Inflammatory macrophage (primary cell): Measurements from ENCODE around the gene PCDH9.
"Not testable (repeated sequence)": the region's sequence is repeated elsewhere in the genome, so short reads cannot be mapped to it uniquely, and the experiment has no call there.

ENCODE experiments used
- DNase-seq, 2 donors: peaks; one replicate each; pipeline ENCODE4 v3.0.0-alpha.2; 2020 to 2022

The PCDH9 gene

GRCh38 chr13:67122251-67122650 is 107.9 kb downstream of the PCDH9 start:
- no peak for DNase-seq

- DNase-seq = no peak
These were observed 109.1 kb downstream of the PCDH9 start for GRCh38 chr13:67120872-67121531.

- DNase-seq = no peak
These were observed 110.6 kb downstream of the PCDH9 start for GRCh38 chr13:67119481-67119894.

- DNase-seq = no peak
These were observed 111.9 kb downstream of the PCDH9 start for GRCh38 chr13:67118277-67118676.

GRCh38 chr13:67117010-67117550 is 113.1 kb downstream of the PCDH9 start:
- DNase-seq = no peak

GRCh38 chr13:67107979-67108378 is 122.2 kb downstream of the PCDH9 start:
- no peak for DNase-seq

GRCh38 chr13:67106502-67107057 is 123.6 kb downstream of the PCDH9 start:
- no peak for DNase-seq

- no peak for DNase-seq
These were observed 128.2 kb downstream of the PCDH9 start for GRCh38 chr13:67101730-67102467.

- no peak for DNase-seq
These were observed 129.4 kb downstream of the PCDH9 start for GRCh38 chr13:67100730-67101129.

- no peak for DNase-seq
These were observed 130.6 kb downstream of the PCDH9 start for GRCh38 chr13:67099494-67099893.

GRCh38 chr13:67097892-67098452 is 132.2 kb downstream of the PCDH9 start:
- no peak for DNase-seq

GRCh38 chr13:67096893-67097292 is 133.2 kb downstream of the PCDH9 start:
- DNase-seq = not testable (repeated sequence)

GRCh38 chr13:67096418-67096817 is 133.7 kb downstream of the PCDH9 start:
- no peak for DNase-seq

- no peak for DNase-seq
These were observed 134.5 kb downstream of the PCDH9 start for GRCh38 chr13:67095621-67096020.

- DNase-seq = no peak
These were observed 135.2 kb downstream of the PCDH9 start for GRCh38 chr13:67094952-67095351.

- DNase-seq = no peak
These were observed 136.1 kb downstream of the PCDH9 start for GRCh38 chr13:67094078-67094477.

- DNase-seq = no peak
These were observed 138.5 kb downstream of the PCDH9 start for GRCh38 chr13:67091603-67092002.

- no peak for DNase-seq
These were observed 139.3 kb downstream of the PCDH9 start for GRCh38 chr13:67090856-67091255.

GRCh38 chr13:67087527-67087926 is 142.6 kb downstream of the PCDH9 start:
- DNase-seq = no peak

- DNase-seq = no peak
These were observed 143.9 kb downstream of the PCDH9 start for GRCh38 chr13:67086260-67086659.

- no peak for DNase-seq
These were observed 146.1 kb downstream of the PCDH9 start for GRCh38 chr13:67084066-67084465.

GRCh38 chr13:67083519-67083918 is 146.6 kb downstream of the PCDH9 start:
- DNase-seq = no peak

- DNase-seq = no peak
These were observed 149.8 kb downstream of the PCDH9 start for GRCh38 chr13:67080351-67080750.
